Neural progenitor cell (in vitro differentiated cells): ENCODE measurements around the gene AKR1E2. TPM values are rescaled to one million over a fixed set of nuclear protein-coding genes. Genes with fewer than 3 reads are reported as not detected.

Source experiments
- DNase-seq: peaks from one replicate; pipeline ENCODE4 v3.0.0-alpha.2; 2016; ENCODE audit warnings: low spot score
- H2AFZ ChIP-seq: fragments of 200-600 bp; sonication (generic); replicated peaks from 2 replicates; pipeline ENCODE4 v1.6.1; 2016; ENCODE audit warnings: antibody characterized with exemption
- H3F3A ChIP-seq: fragments of 200-600 bp; sonication (generic); 2 replicates; pipeline ENCODE4 v1.6.1; 2016; ENCODE audit warnings: antibody characterized with exemption, low read depth
- H3K27ac ChIP-seq: fragments of 200-600 bp; sonication (generic); 2 replicates; pipeline ENCODE4 v1.5.1; 2016; ENCODE audit warnings: mild to moderate bottlenecking
- H3K27me3 ChIP-seq: fragments of 200-600 bp; sonication (generic); 2 replicates; pipeline ENCODE4 v1.6.1; 2016; ENCODE audit warnings: mild to moderate bottlenecking, moderate library complexity
- H3K36me3 ChIP-seq: fragments of 200-600 bp; sonication (generic); 2 replicates; pipeline ENCODE4 v1.5.1; 2016
- H3K4me1 ChIP-seq: fragments of 200-600 bp; sonication (generic); 2 replicates; pipeline ENCODE4 v1.6.1; 2016; ENCODE audit warnings: mixed run types
- H3K4me2 ChIP-seq: fragments of 200-600 bp; sonication (generic); 2 replicates; pipeline ENCODE4 v1.6.1; 2016
- H3K4me3 ChIP-seq: fragments of 200-600 bp; sonication (generic); 2 replicates; pipeline ENCODE4 v1.5.1; 2016
- H3K79me2 ChIP-seq: fragments of 200-600 bp; sonication (generic); 2 replicates; pipeline ENCODE4 v1.6.1; 2016; ENCODE audit warnings: low read depth
- H3K9ac ChIP-seq: fragments of 200-600 bp; sonication (generic); 2 replicates; pipeline ENCODE4 v1.6.1; 2016
- H3K9me3 ChIP-seq: fragments of 200-600 bp; sonication (generic); 2 replicates; pipeline ENCODE4 v1.5.1; 2016; ENCODE audit warnings: low read depth
- H4K20me1 ChIP-seq: fragments of 200-600 bp; sonication (generic); 2 replicates; pipeline ENCODE4 v1.6.1; 2016; ENCODE audit warnings: low read depth
- H3K27ac Mint-ChIP-seq: 3 replicates; pipeline ENCODE4 v1.8.0; 2021; ENCODE audit warnings: mixed read lengths
- H3K27me3 Mint-ChIP-seq: 2 replicates; pipeline ENCODE4 v1.8.0; 2022; ENCODE audit warnings: low read depth, mild to moderate bottlenecking, inconsistent platforms, moderate library complexity, mixed read lengths; ENCODE audit not compliant: insufficient read depth
- H3K36me3 Mint-ChIP-seq: 3 replicates; pipeline ENCODE4 v1.8.0; 2021; ENCODE audit warnings: mixed read lengths
- H3K4me1 Mint-ChIP-seq: 3 replicates; pipeline ENCODE4 v1.8.0; 2021; ENCODE audit warnings: mixed read lengths
- H3K4me3 Mint-ChIP-seq: 3 replicates; pipeline ENCODE4 v1.8.0; 2021; ENCODE audit warnings: mild to moderate bottlenecking, moderate library complexity, mixed read lengths
- H3K9me3 Mint-ChIP-seq: 3 replicates; pipeline ENCODE4 v1.8.0; 2020; ENCODE audit warnings: mixed read lengths
- EZH2 ChIP-seq: fragments of 200-600 bp; sonication (generic); IDR thresholded peaks from 2 replicates; pipeline ENCODE4 v1.6.1; 2017; ENCODE audit warnings: antibody characterized with exemption, mild to moderate bottlenecking, moderate library complexity
- EZH2phosphoT487 ChIP-seq: fragments of 200-600 bp; sonication (generic); IDR thresholded peaks from 2 replicates; pipeline ENCODE4 v1.6.1; 2017; ENCODE audit warnings: antibody characterized with exemption
- total RNA-seq: library from RNA; depleted of rRNA; stranded (reverse); fragments of >200 nt; gene quantifications from 2 replicates; pipeline ENCODE4 v1.2.3, GENCODE V29; 2015; ENCODE audit warnings: low replicate concordance
- TF ChIP-seq, protein P1 (sequence below): fragments of 200-600 bp; sonication (generic); IDR thresholded peaks from 2 replicates; pipeline ENCODE4 v1.5.1; 2017; ENCODE audit warnings: antibody characterized with exemption, mild to moderate bottlenecking

The AKR1E2 gene
- total RNA-seq, 1 donor from 2014 or later, result 3.4 TPM

- H3K4me2 ChIP-seq, result no peak overlapping the region
- no peaks in the 10 kb centered on the region for H3K79me2 ChIP-seq
- no peaks in the 10 kb centered on the region for H3K27me3 Mint-ChIP-seq
- no peak overlapping the region for H2AFZ ChIP-seq
- no peak overlapping the region for H3K4me3 Mint-ChIP-seq
- no peak overlapping the region for H3K4me3 ChIP-seq
- no peak for DNase-seq
- H3K36me3 ChIP-seq, result no peaks in the 10 kb centered on the region
- H3K9ac ChIP-seq, result no peak overlapping the region
- H3K27ac ChIP-seq, result no peak overlapping the region
- TF ChIP-seq, protein P1, sequence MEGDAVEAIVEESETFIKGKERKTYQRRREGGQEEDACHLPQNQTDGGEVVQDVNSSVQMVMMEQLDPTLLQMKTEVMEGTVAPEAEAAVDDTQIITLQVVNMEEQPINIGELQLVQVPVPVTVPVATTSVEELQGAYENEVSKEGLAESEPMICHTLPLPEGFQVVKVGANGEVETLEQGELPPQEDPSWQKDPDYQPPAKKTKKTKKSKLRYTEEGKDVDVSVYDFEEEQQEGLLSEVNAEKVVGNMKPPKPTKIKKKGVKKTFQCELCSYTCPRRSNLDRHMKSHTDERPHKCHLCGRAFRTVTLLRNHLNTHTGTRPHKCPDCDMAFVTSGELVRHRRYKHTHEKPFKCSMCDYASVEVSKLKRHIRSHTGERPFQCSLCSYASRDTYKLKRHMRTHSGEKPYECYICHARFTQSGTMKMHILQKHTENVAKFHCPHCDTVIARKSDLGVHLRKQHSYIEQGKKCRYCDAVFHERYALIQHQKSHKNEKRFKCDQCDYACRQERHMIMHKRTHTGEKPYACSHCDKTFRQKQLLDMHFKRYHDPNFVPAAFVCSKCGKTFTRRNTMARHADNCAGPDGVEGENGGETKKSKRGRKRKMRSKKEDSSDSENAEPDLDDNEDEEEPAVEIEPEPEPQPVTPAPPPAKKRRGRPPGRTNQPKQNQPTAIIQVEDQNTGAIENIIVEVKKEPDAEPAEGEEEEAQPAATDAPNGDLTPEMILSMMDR, result no peak
- H3F3A ChIP-seq, result no peaks in the 10 kb centered on the region
- no peaks in the 10 kb centered on the region for H3K4me1 Mint-ChIP-seq
- H3K9me3 Mint-ChIP-seq, result no peaks in the 10 kb centered on the region
- no peaks in the 10 kb centered on the region for H3K36me3 Mint-ChIP-seq
- H4K20me1 ChIP-seq, result no peaks in the 10 kb centered on the region
- H3K4me1 ChIP-seq, result no peaks in the 10 kb centered on the region
- no peak overlapping the region for H3K27ac Mint-ChIP-seq
- H3K27me3 ChIP-seq, result no peaks in the 10 kb centered on the region
- no peaks in the 10 kb centered on the region for H3K9me3 ChIP-seq
These were observed 45.2 kb upstream of the AKR1E2 start for GRCh38 chr10:4780782-4781181.

GRCh38 chr10:4781955-4782354 is 44.1 kb upstream of the AKR1E2 start:
- Histone ChIP-seq H3K4me2 (no peak overlapping the region), H2AFZ (no peak overlapping the region), H3K36me3 (no peaks in the 10 kb centered on the region), H3K27ac (no peak overlapping the region), H4K20me1 (no peaks in the 10 kb centered on the region), H3K27me3 (no peaks in the 10 kb centered on the region), H3K79me2 (no peaks in the 10 kb centered on the region), H3F3A (no peaks in the 10 kb centered on the region), H3K4me1 (no peaks in the 10 kb centered on the region), H3K9ac (no peak overlapping the region), H3K4me3 (no peak overlapping the region), H3K9me3 (no peaks in the 10 kb centered on the region)
- TF ChIP-seq, protein P1, result no peak
- TF ChIP-seq EZH2phosphoT487, result no peak
- TF ChIP-seq EZH2, result no peak
- no peak for DNase-seq
- Mint-ChIP-seq H3K27ac (no peak overlapping the region), H3K4me1 (no peaks in the 10 kb centered on the region), H3K4me3 (no peak overlapping the region), H3K9me3 (no peaks in the 10 kb centered on the region), H3K27me3 (no peaks in the 10 kb centered on the region), H3K36me3 (no peaks in the 10 kb centered on the region)

DNA sequence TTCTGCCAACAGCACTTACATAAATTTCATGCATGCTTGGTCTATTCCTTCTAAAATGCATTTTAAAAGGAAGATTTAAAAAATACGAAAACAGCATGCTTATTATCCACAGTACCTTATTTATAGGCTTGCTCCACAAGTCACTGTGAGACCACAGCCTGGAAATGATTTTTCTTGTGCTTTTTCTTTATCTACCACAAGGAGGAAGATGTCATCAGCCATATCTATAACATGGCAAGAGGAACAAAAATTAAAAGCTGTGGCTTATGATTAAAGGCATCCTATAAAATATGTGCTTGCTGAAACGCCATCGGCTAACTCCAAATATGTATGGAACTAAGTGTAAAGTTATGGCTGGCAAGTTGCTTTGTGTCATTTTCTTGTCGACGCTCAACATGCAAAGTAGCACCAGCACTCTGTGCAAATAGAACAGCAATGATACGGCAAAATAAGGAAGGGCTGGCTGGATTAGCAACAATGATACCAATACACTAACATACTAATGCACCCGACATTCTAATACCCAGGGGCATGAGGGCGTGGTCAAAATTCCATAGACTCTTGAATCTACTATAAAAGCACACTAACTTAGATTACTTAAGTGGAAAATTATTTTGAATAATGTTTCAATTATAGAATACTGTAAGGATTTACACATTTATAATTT is 41.2 kb upstream of the AKR1E2 start:
- TF ChIP-seq EZH2 (no peak), EZH2phosphoT487 (no peak)
- TF ChIP-seq, protein P1, result no peak
- DNase-seq, result no peak
- H3K27me3 Mint-ChIP-seq, result no peaks in the 10 kb centered on the region

More for the DNA sequence above, 41.2 kb upstream of the AKR1E2 start:
- Histone ChIP-seq H3K4me3 (no peak overlapping the region), H3K79me2 (no peaks in the 10 kb centered on the region), H3K27ac (no peak overlapping the region), H3F3A (no peaks in the 10 kb centered on the region), H2AFZ (no peak overlapping the region), H3K4me2 (no peak overlapping the region), H4K20me1 (no peaks in the 10 kb centered on the region), H3K4me1 (no peaks in the 10 kb centered on the region), H3K9ac (no peak overlapping the region), H3K27me3 (no peaks in the 10 kb centered on the region), H3K36me3 (no peaks in the 10 kb centered on the region), H3K9me3 (no peaks in the 10 kb centered on the region)
- Mint-ChIP-seq H3K27ac (no peak overlapping the region), H3K4me3 (no peak overlapping the region), H3K4me1 (no peaks in the 10 kb centered on the region), H3K36me3 (no peaks in the 10 kb centered on the region), H3K9me3 (no peaks in the 10 kb centered on the region)
